MG63 (cell line): Measurements from ENCODE around the gene EPS8. TPM values are rescaled to one million over a fixed set of nuclear protein-coding genes. Genes with fewer than 3 reads are reported as not detected.

Experiments used
- DNase-seq: peaks from one replicate; pipeline ENCODE4 v3.0.0-alpha.2; 2020
- H3K27me3 ChIP-seq: fragments of 250-450 bp; sonication (Bioruptor Pico); 2 replicates; pipeline ENCODE4 v1.5.1; 2020; ENCODE audit warnings: mild to moderate bottlenecking, moderate library complexity
- H3K36me3 ChIP-seq: fragments of 250-450 bp; sonication (Bioruptor Pico); 2 replicates; pipeline ENCODE4 v1.5.1; 2020; ENCODE audit warnings: mild to moderate bottlenecking, moderate library complexity
- H3K4me3 ChIP-seq: fragments of 250-450 bp; sonication (Bioruptor Pico); 2 replicates; pipeline ENCODE4 v1.5.1; 2020; ENCODE audit warnings: mild to moderate bottlenecking, moderate library complexity
- H3K9me3 ChIP-seq: fragments of 250-450 bp; sonication (Bioruptor Pico); 2 replicates; pipeline ENCODE4 v1.5.1; 2020; ENCODE audit warnings: mild to moderate bottlenecking, moderate library complexity
- total RNA-seq: library from RNA; depleted of rRNA; stranded (reverse); fragments of >200 nt; shearing (Covaris generic); gene quantifications from 2 replicates; pipeline ENCODE4 v1.2.3, GENCODE V29; 2014; ENCODE audit warnings: low replicate concordance

Gene EPS8
- total RNA-seq, 1 experiment from 2014 or later, result 103 TPM

- Histone ChIP-seq H3K4me3 (no peak overlapping the region), H3K36me3 (peaks cover 72% of the 10 kb centered on the region), H3K9me3 (no peaks in the 10 kb centered on the region), H3K27me3 (no peaks in the 10 kb centered on the region)
- no peak for DNase-seq
Observed at GRCh38 chr12:15662983-15663659, 126.1 kb downstream of the EPS8 start.

- no peak overlapping the region for H3K4me3 ChIP-seq
- peaks cover 76% of the 10 kb centered on the region for H3K36me3 ChIP-seq
- no peaks in the 10 kb centered on the region for H3K9me3 ChIP-seq
- no peaks in the 10 kb centered on the region for H3K27me3 ChIP-seq
- DNase-seq, result no peak
Observed at GRCh38 chr12:15662303-15662980, 126.7 kb downstream of the EPS8 start.

GRCh38 chr12:15651371-15651770 lies 137.8 kb downstream of the EPS8 start:
- Histone ChIP-seq H3K27me3 (no peaks in the 10 kb centered on the region), H3K36me3 (peaks cover 73% of the 10 kb centered on the region), H3K4me3 (no peak overlapping the region), H3K9me3 (no peaks in the 10 kb centered on the region; the same call in 1 of the 2 replicates)
- DNase-seq, result no peak

- Histone ChIP-seq H3K4me3 (no peak overlapping the region), H3K9me3 (no peaks in the 10 kb centered on the region; the same call in 1 of the 2 replicates), H3K27me3 (no peaks in the 10 kb centered on the region), H3K36me3 (peaks cover 73% of the 10 kb centered on the region)
- no peak for DNase-seq
Observed at GRCh38 chr12:15650399-15651128, 138.6 kb downstream of the EPS8 start.

- Histone ChIP-seq H3K9me3 (no peaks in the 10 kb centered on the region; the same call in 1 of the 2 replicates), H3K4me3 (no peak overlapping the region), H3K27me3 (no peaks in the 10 kb centered on the region), H3K36me3 (peaks cover 69% of the 10 kb centered on the region)
- DNase-seq, result peak; percentile 23
Observed at GRCh38 chr12:15649347-15649746, 139.8 kb downstream of the EPS8 start.

GRCh38 chr12:15648558-15648957 lies 140.6 kb downstream of the EPS8 start:
- Histone ChIP-seq H3K27me3 (no peaks in the 10 kb centered on the region), H3K9me3 (no peaks in the 10 kb centered on the region; the same call in 1 of the 2 replicates), H3K36me3 (peaks cover 68% of the 10 kb centered on the region), H3K4me3 (no peak overlapping the region)
- no peak for DNase-seq

- Histone ChIP-seq H3K9me3 (no peaks in the 10 kb centered on the region; the same call in 1 of the 2 replicates), H3K27me3 (no peaks in the 10 kb centered on the region), H3K36me3 (peaks cover 64% of the 10 kb centered on the region), H3K4me3 (no peak overlapping the region)
- no peak for DNase-seq
Observed at GRCh38 chr12:15646581-15646980, 142.6 kb downstream of the EPS8 start.

- no peak for DNase-seq
- no peaks in the 10 kb centered on the region; the same call in 1 of the 2 replicates for H3K9me3 ChIP-seq
- H3K27me3 ChIP-seq, result no peaks in the 10 kb centered on the region
- peaks cover 68% of the 10 kb centered on the region for H3K36me3 ChIP-seq
- H3K4me3 ChIP-seq, result no peak overlapping the region
Observed at GRCh38 chr12:15644700-15645099, 144.5 kb downstream of the EPS8 start.

GRCh38 chr12:15638231-15638630 lies 151.0 kb downstream of the EPS8 start:
- no peak overlapping the region for H3K4me3 ChIP-seq
- DNase-seq, result no peak
- no peaks in the 10 kb centered on the region for H3K27me3 ChIP-seq
- no peaks in the 10 kb centered on the region for H3K9me3 ChIP-seq
- peaks cover 62% of the 10 kb centered on the region for H3K36me3 ChIP-seq

GRCh38 chr12:15636060-15636890 lies 152.9 kb downstream of the EPS8 start:
- Histone ChIP-seq H3K36me3 (peaks cover 63% of the 10 kb centered on the region), H3K4me3 (no peak overlapping the region), H3K9me3 (no peaks in the 10 kb centered on the region), H3K27me3 (no peaks in the 10 kb centered on the region)
- no peak for DNase-seq

- Histone ChIP-seq H3K27me3 (no peaks in the 10 kb centered on the region), H3K36me3 (peaks cover 53% of the 10 kb centered on the region), H3K9me3 (no peaks in the 10 kb centered on the region), H3K4me3 (no peak overlapping the region)
- no peak for DNase-seq
Observed at GRCh38 chr12:15634010-15634683, 155.0 kb downstream of the EPS8 start.

GRCh38 chr12:15633201-15633600 lies 156.0 kb downstream of the EPS8 start:
- Histone ChIP-seq H3K9me3 (no peaks in the 10 kb centered on the region), H3K36me3 (peaks cover 44% of the 10 kb centered on the region), H3K27me3 (no peaks in the 10 kb centered on the region), H3K4me3 (no peak overlapping the region)
- no peak for DNase-seq

- Histone ChIP-seq H3K4me3 (no peak overlapping the region), H3K9me3 (no peaks in the 10 kb centered on the region), H3K36me3 (peaks cover 44% of the 10 kb centered on the region), H3K27me3 (no peaks in the 10 kb centered on the region)
- no peak for DNase-seq
Observed at GRCh38 chr12:15632708-15633107, 156.5 kb downstream of the EPS8 start.

- H3K36me3 ChIP-seq, result peaks cover 46% of the 10 kb centered on the region
- DNase-seq, result no peak
- no peaks in the 10 kb centered on the region for H3K9me3 ChIP-seq
- H3K27me3 ChIP-seq, result no peaks in the 10 kb centered on the region
- no peak overlapping the region for H3K4me3 ChIP-seq
Observed at GRCh38 chr12:15631007-15631715, 158.0 kb downstream of the EPS8 start.

GRCh38 chr12:15629761-15630160 lies 159.4 kb downstream of the EPS8 start:
- H3K27me3 ChIP-seq, result no peaks in the 10 kb centered on the region
- H3K9me3 ChIP-seq, result no peaks in the 10 kb centered on the region
- no peak overlapping the region for H3K4me3 ChIP-seq
- DNase-seq, result no peak
- peaks cover 39% of the 10 kb centered on the region for H3K36me3 ChIP-seq
